GM23338 (cell line): ENCODE results near the gene DLGAP3.

Experiments used
- CREB1 ChIP-seq: fragments of 250-450 bp; sonication (Bioruptor Pico); IDR thresholded peaks from 2 replicates; pipeline ENCODE4 v1.5.0; 2020; ENCODE audit warnings: low read depth, mild to moderate bottlenecking, moderate library complexity
- EZH2 ChIP-seq: fragments of 200-600 bp; sonication (generic); IDR thresholded peaks from one replicate; pipeline ENCODE4 v1.8.0; 2017; ENCODE audit warnings: antibody characterized with exemption, mild to moderate bottlenecking, low read depth; ENCODE audit not compliant: unreplicated experiment
- EZH2phosphoT487 ChIP-seq: fragments of 200-600 bp; sonication (generic); IDR thresholded peaks from one replicate; pipeline ENCODE4 v1.8.1; 2018; ENCODE audit warnings: antibody characterized with exemption; ENCODE audit not compliant: unreplicated experiment
- JUNB ChIP-seq: IDR thresholded peaks from one replicate; pipeline ENCODE4 v1.6.1; 2016; ENCODE audit warnings: antibody characterized with exemption; ENCODE audit not compliant: unreplicated experiment
- NANOG ChIP-seq: IDR thresholded peaks from 2 replicates; pipeline ENCODE4 v1.6.1; 2016; ENCODE audit warnings: antibody characterized with exemption, borderline replicate concordance
- POLR2AphosphoS5 ChIP-seq: IDR thresholded peaks from 2 replicates; pipeline ENCODE4 v1.6.1; 2016; ENCODE audit warnings: antibody characterized with exemption, low read depth
- TF ChIP-seq, protein P1 (sequence below), 2 experiments: fragments of 200-600 bp in 1 of 2; sonication (generic) in 1 of 2; conservative IDR thresholded peaks; 2 replicates each; pipeline versions ENCODE4 v1.5.1 to v1.6.1; 2016 to 2017; ENCODE audit warnings: antibody characterized with exemption in 2 of 2, low read depth in 2 of 2, mild to moderate bottlenecking in 2 of 2, moderate library complexity in 1 of 2
- TF ChIP-seq, protein P2 (sequence below): IDR thresholded peaks from one replicate; pipeline ENCODE4 v1.6.1; 2018; ENCODE audit warnings: antibody characterized with exemption; ENCODE audit not compliant: unreplicated experiment
- TF ChIP-seq, protein P3 (sequence below): IDR thresholded peaks from 2 replicates; pipeline ENCODE4 v1.6.1; 2016; ENCODE audit warnings: antibody characterized with exemption

DNA sequence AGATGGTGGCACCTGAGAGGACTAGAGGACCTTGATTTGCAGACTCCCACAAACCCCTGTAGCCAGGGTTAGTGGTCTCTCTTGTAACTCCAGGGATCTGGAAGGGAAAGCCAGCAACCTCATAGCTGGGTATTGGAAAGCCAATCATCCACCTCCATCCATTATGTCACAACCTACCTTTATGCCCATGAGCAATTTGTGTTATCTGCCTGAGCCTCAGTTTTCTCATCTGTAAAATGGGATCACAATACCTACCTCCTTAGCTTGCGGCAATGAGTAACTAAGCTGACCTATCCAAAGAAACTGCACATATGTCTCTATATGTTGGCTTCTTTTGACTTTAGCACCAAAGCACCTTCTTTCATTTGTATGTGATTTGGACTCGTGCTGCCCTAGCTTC lies 14.5 kb downstream of the DLGAP3 start:
- TF ChIP-seq, protein P1, sequence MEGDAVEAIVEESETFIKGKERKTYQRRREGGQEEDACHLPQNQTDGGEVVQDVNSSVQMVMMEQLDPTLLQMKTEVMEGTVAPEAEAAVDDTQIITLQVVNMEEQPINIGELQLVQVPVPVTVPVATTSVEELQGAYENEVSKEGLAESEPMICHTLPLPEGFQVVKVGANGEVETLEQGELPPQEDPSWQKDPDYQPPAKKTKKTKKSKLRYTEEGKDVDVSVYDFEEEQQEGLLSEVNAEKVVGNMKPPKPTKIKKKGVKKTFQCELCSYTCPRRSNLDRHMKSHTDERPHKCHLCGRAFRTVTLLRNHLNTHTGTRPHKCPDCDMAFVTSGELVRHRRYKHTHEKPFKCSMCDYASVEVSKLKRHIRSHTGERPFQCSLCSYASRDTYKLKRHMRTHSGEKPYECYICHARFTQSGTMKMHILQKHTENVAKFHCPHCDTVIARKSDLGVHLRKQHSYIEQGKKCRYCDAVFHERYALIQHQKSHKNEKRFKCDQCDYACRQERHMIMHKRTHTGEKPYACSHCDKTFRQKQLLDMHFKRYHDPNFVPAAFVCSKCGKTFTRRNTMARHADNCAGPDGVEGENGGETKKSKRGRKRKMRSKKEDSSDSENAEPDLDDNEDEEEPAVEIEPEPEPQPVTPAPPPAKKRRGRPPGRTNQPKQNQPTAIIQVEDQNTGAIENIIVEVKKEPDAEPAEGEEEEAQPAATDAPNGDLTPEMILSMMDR (conservative IDR thresholded peaks at IDR 0.05; ENCODE audit: low read depth in 2 of 2) = no peak
- TF ChIP-seq POLR2AphosphoS5 (no peak), EZH2phosphoT487 (no peak), JUNB (no peak), NANOG (no peak), CREB1 (CRISPR knock-in tag) (no peak), EZH2 (no peak)
- TF ChIP-seq, protein P2, sequence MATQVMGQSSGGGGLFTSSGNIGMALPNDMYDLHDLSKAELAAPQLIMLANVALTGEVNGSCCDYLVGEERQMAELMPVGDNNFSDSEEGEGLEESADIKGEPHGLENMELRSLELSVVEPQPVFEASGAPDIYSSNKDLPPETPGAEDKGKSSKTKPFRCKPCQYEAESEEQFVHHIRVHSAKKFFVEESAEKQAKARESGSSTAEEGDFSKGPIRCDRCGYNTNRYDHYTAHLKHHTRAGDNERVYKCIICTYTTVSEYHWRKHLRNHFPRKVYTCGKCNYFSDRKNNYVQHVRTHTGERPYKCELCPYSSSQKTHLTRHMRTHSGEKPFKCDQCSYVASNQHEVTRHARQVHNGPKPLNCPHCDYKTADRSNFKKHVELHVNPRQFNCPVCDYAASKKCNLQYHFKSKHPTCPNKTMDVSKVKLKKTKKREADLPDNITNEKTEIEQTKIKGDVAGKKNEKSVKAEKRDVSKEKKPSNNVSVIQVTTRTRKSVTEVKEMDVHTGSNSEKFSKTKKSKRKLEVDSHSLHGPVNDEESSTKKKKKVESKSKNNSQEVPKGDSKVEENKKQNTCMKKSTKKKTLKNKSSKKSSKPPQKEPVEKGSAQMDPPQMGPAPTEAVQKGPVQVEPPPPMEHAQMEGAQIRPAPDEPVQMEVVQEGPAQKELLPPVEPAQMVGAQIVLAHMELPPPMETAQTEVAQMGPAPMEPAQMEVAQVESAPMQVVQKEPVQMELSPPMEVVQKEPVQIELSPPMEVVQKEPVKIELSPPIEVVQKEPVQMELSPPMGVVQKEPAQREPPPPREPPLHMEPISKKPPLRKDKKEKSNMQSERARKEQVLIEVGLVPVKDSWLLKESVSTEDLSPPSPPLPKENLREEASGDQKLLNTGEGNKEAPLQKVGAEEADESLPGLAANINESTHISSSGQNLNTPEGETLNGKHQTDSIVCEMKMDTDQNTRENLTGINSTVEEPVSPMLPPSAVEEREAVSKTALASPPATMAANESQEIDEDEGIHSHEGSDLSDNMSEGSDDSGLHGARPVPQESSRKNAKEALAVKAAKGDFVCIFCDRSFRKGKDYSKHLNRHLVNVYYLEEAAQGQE = no peak
- TF ChIP-seq, protein P3, sequence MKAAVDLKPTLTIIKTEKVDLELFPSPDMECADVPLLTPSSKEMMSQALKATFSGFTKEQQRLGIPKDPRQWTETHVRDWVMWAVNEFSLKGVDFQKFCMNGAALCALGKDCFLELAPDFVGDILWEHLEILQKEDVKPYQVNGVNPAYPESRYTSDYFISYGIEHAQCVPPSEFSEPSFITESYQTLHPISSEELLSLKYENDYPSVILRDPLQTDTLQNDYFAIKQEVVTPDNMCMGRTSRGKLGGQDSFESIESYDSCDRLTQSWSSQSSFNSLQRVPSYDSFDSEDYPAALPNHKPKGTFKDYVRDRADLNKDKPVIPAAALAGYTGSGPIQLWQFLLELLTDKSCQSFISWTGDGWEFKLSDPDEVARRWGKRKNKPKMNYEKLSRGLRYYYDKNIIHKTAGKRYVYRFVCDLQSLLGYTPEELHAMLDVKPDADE = no peak
